BLaER1 treated with 17β-estradiol and CSF1 and Interleukin-3, amounts not matched to agents 10 nM and 100 nM (cell line): ENCODE results near the gene ANKRD33.

Experiments used
- H3K27ac ChIP-seq, 11 experiments: shearing (Covaris generic); formaldehyde crosslinking; 2 replicates each; pipeline ENCODE4 v1.8.1; 2022
- H3K27me3 ChIP-seq, 11 experiments: shearing (Covaris generic); formaldehyde crosslinking; 2 replicates each; pipeline ENCODE4 v1.8.1; 2022
- H3K36me3 ChIP-seq, 11 experiments: shearing (Covaris generic); formaldehyde crosslinking; 2 replicates each; pipeline ENCODE4 v1.8.1; 2022
- H3K4me1 ChIP-seq, 10 experiments: shearing (Covaris generic); formaldehyde crosslinking; 2 replicates each; pipeline ENCODE4 v1.8.1; 2022
- H3K4me2 ChIP-seq, 11 experiments: shearing (Covaris generic); formaldehyde crosslinking; 2 replicates each; pipeline ENCODE4 v1.8.1; 2022
- H3K4me3 ChIP-seq, 10 experiments: shearing (Covaris generic); formaldehyde crosslinking; 2 replicates each; pipeline ENCODE4 v1.8.1; 2022
- H3K9ac ChIP-seq, 11 experiments: shearing (Covaris generic); formaldehyde crosslinking; 2 replicates each; pipeline ENCODE4 v1.8.1; 2022
- H3K9me3 ChIP-seq, 11 experiments: shearing (Covaris generic); formaldehyde crosslinking; replicated peaks in 1 of 11; 2 replicates each; pipeline ENCODE4 v1.8.1; 2022
- H4K20me1 ChIP-seq, 11 experiments: shearing (Covaris generic); formaldehyde crosslinking; 2 replicates each; pipeline ENCODE4 v1.8.1; 2022
- Cebpa-rat ChIP-seq, 11 experiments: shearing (Covaris generic); IDR thresholded peaks; 2 replicates each; pipeline ENCODE4 v1.8.1; 2022

Gene ANKRD33

GRCh38 chr12:51870504-51870903 lies 17.4 kb upstream of the ANKRD33 start:
- Histone ChIP-seq H3K4me3 (no peak overlapping the region), H3K4me1 (peaks cover 39 to 72% (median 61%) of the 10 kb centered on the region in 10 experiments), H3K4me2 (peak overlapping the region; percentile 88 to 99 (median 96)), H3K9me3 (no peaks in the 10 kb centered on the region), H3K27me3 (peaks cover 16 to 38% (median 27%) of the 10 kb centered on the region in 11 experiments; a peak in 21 of 22 replicates), H4K20me1 (no peaks in the 10 kb centered on the region), H3K27ac (peak overlapping the region in 6 of 11 experiments; percentile 52 to 71 (median 66); a peak in 8 of 22 replicates), H3K36me3 (no peaks in the 10 kb centered on the region), H3K9ac (peak overlapping the region in 3 of 11 experiments; percentile 68 to 72 (median 71); a peak in 5 of 22 replicates)
- TF ChIP-seq Cebpa-rat (IDR thresholded peaks at IDR 0.05) = no peak

- Histone ChIP-seq H3K4me3 (no peak overlapping the region), H3K9me3 (no peaks in the 10 kb centered on the region), H3K36me3 (no peaks in the 10 kb centered on the region), H3K27me3 (peaks cover 14 to 34% (median 25%) of the 10 kb centered on the region in 11 experiments; a peak in 21 of 22 replicates), H3K9ac (no peak overlapping the region), H4K20me1 (no peaks in the 10 kb centered on the region), H3K4me2 (peak overlapping the region; percentile 88 to 99 (median 96)), H3K4me1 (peaks cover 36 to 66% (median 55%) of the 10 kb centered on the region in 10 experiments), H3K27ac (peak overlapping the region in 3 of 11 experiments; percentile 7 to 14 (median 10); a peak in 3 of 22 replicates)
- TF ChIP-seq Cebpa-rat (IDR thresholded peaks at IDR 0.05) = no peak
These were observed 16.8 kb upstream of the ANKRD33 start for GRCh38 chr12:51871126-51871525.

GRCh38 chr12:51871918-51872688 lies 15.8 kb upstream of the ANKRD33 start:
- Histone ChIP-seq H3K36me3 (no peaks in the 10 kb centered on the region), H3K4me3 (no peak overlapping the region), H3K4me1 (peaks cover 36 to 56% (median 50%) of the 10 kb centered on the region in 10 experiments), H4K20me1 (no peaks in the 10 kb centered on the region), H3K27ac (peak overlapping the region in 2 of 11 experiments; percentile 10 to 14; a peak in 1 of 22 replicates), H3K27me3 (peaks cover 14 to 33% (median 25%) of the 10 kb centered on the region in 11 experiments; a peak in 21 of 22 replicates), H3K4me2 (peak overlapping the region in 10 of 11 experiments; percentile 88 to 99 (median 96); a peak in 16 of 22 replicates), H3K9ac (no peak overlapping the region), H3K9me3 (no peaks in the 10 kb centered on the region)
- TF ChIP-seq Cebpa-rat (IDR thresholded peaks at IDR 0.05) = no peak

- Histone ChIP-seq H3K4me3 (no peak overlapping the region), H3K9ac (no peak overlapping the region), H3K9me3 (no peaks in the 10 kb centered on the region), H3K36me3 (no peaks in the 10 kb centered on the region), H3K27ac (no peak overlapping the region), H3K4me1 (peaks cover 36 to 51% (median 45%) of the 10 kb centered on the region in 10 experiments), H3K4me2 (no peak overlapping the region), H4K20me1 (no peaks in the 10 kb centered on the region), H3K27me3 (peaks cover 14 to 28% (median 22%) of the 10 kb centered on the region in 11 experiments; a peak in 21 of 22 replicates)
- TF ChIP-seq Cebpa-rat (IDR thresholded peaks at IDR 0.05) = no peak
These were observed 15.3 kb upstream of the ANKRD33 start for GRCh38 chr12:51872689-51872981.

GRCh38 chr12:51873251-51873994 lies 14.5 kb upstream of the ANKRD33 start:
- no peaks in the 10 kb centered on the region for H3K9me3 ChIP-seq
- H4K20me1 ChIP-seq = no peaks in the 10 kb centered on the region
- H3K4me1 ChIP-seq = peaks cover 32 to 43% (median 37%) of the 10 kb centered on the region in 10 experiments
- H3K4me3 ChIP-seq = no peak overlapping the region
- H3K36me3 ChIP-seq = no peaks in the 10 kb centered on the region
- TF ChIP-seq Cebpa-rat (IDR thresholded peaks at IDR 0.05) = no peak
- no peak overlapping the region for H3K4me2 ChIP-seq
- no peak overlapping the region for H3K27ac ChIP-seq
- peaks cover 7 to 20% (median 14%) of the 10 kb centered on the region in 11 experiments; a peak in 21 of 22 replicates for H3K27me3 ChIP-seq
- H3K9ac ChIP-seq = 0 out of 22 replicates have a peak overlapping the region, but pooled peaks of 1 of the 11 experiments have one; percentile 16

- no peaks in the 10 kb centered on the region for H3K9me3 ChIP-seq
- H3K4me3 ChIP-seq = no peak overlapping the region
- peaks cover 26 to 37% (median 31%) of the 10 kb centered on the region in 10 experiments for H3K4me1 ChIP-seq
- no peak overlapping the region for H3K4me2 ChIP-seq
- peaks cover 1 to 14% (median 9%) of the 10 kb centered on the region in 11 experiments; a peak in 21 of 22 replicates for H3K27me3 ChIP-seq
- TF ChIP-seq Cebpa-rat (IDR thresholded peaks at IDR 0.05) = no peak
- no peak overlapping the region; a peak in 1 of 22 replicates for H3K27ac ChIP-seq
- H3K9ac ChIP-seq = 0 out of 22 replicates have a peak overlapping the region, but pooled peaks of 1 of the 11 experiments have one; percentile 16
- H4K20me1 ChIP-seq = no peaks in the 10 kb centered on the region
- no peaks in the 10 kb centered on the region for H3K36me3 ChIP-seq
These were observed 13.9 kb upstream of the ANKRD33 start for GRCh38 chr12:51874000-51874399.

- H3K4me2 ChIP-seq = no peak overlapping the region
- H3K9me3 ChIP-seq = no peaks in the 10 kb centered on the region
- no peak for TF ChIP-seq Cebpa-rat (IDR thresholded peaks at IDR 0.05)
- H3K4me1 ChIP-seq = peaks cover 21 to 32% (median 26%) of the 10 kb centered on the region in 10 experiments
- no peak overlapping the region; a peak in 1 of 22 replicates for H3K27ac ChIP-seq
- no peaks in the 10 kb centered on the region for H3K36me3 ChIP-seq
- H4K20me1 ChIP-seq = no peaks in the 10 kb centered on the region
- no peak overlapping the region for H3K4me3 ChIP-seq
- H3K27me3 ChIP-seq = peaks cover 0 to 9% (median 4%) of the 10 kb centered on the region in 11 experiments; a peak in 14 of 22 replicates
- H3K9ac ChIP-seq = no peak overlapping the region
These were observed 13.4 kb upstream of the ANKRD33 start for GRCh38 chr12:51874486-51874885.

- Histone ChIP-seq H4K20me1 (no peaks in the 10 kb centered on the region), H3K9me3 (peaks cover 0 to 26% (median 4%) of the 10 kb centered on the region in 11 experiments; a peak in 15 of 22 replicates), H3K4me2 (no peak overlapping the region), H3K27ac (no peak overlapping the region), H3K27me3 (no peaks in the 10 kb centered on the region), H3K9ac (no peak overlapping the region), H3K4me1 (peaks cover 0 to 24% (median 22%) of the 10 kb centered on the region in 10 experiments; a peak in 15 of 20 replicates), H3K36me3 (peaks cover 0 to 4% (median 0%) of the 10 kb centered on the region in 11 experiments; a peak in 5 of 22 replicates), H3K4me3 (no peak overlapping the region)
- no peak for TF ChIP-seq Cebpa-rat (IDR thresholded peaks at IDR 0.05)
These were observed 8.8 kb upstream of the ANKRD33 start for GRCh38 chr12:51879102-51879501.
